Middle frontal gyrus (tissue), 1 donor: ENCODE data around the gene CNTN5.

Experiments
- DNase-seq: peaks from one replicate; pipeline ENCODE4 v3.0.0-alpha.2; 2015; ENCODE audit warnings: low spot score; ENCODE audit errors: extremely low spot score

CNTN5 gene

GRCh38 chr11:99170591-99170990, 149.8 kb downstream of the CNTN5 start:
- DNase-seq: no peak

GRCh38 chr11:99171330-99171729, 150.6 kb downstream of the CNTN5 start:
- DNase-seq: no peak

- DNase-seq: no peak
These were observed 155.7 kb downstream of the CNTN5 start for GRCh38 chr11:99176430-99176829.

- DNase-seq: no peak
These were observed 156.7 kb downstream of the CNTN5 start for GRCh38 chr11:99177446-99177845.

GRCh38 chr11:99184146-99184545, 163.4 kb downstream of the CNTN5 start:
- no peak for DNase-seq

- no peak for DNase-seq
These were observed 167.5 kb downstream of the CNTN5 start for GRCh38 chr11:99188221-99188620.

- DNase-seq: no peak
These were observed 172.0 kb downstream of the CNTN5 start for GRCh38 chr11:99192716-99193115.

- DNase-seq: no peak
These were observed 176.7 kb downstream of the CNTN5 start for GRCh38 chr11:99197477-99197876.

GRCh38 chr11:99198215-99198614, 177.5 kb downstream of the CNTN5 start:
- no peak for DNase-seq

GRCh38 chr11:99199341-99199740, 178.6 kb downstream of the CNTN5 start:
- DNase-seq: no peak

GRCh38 chr11:99200720-99201119, 180.0 kb downstream of the CNTN5 start:
- DNase-seq: no peak

GRCh38 chr11:99208813-99209212, 188.1 kb downstream of the CNTN5 start:
- DNase-seq: no peak

GRCh38 chr11:99229544-99229943, 208.8 kb downstream of the CNTN5 start:
- DNase-seq: no peak

- no peak for DNase-seq
These were observed 213.8 kb downstream of the CNTN5 start for GRCh38 chr11:99234534-99234933.

- no peak for DNase-seq
These were observed 217.7 kb downstream of the CNTN5 start for GRCh38 chr11:99238401-99238800.

GRCh38 chr11:99240192-99241030, 219.7 kb downstream of the CNTN5 start:
- no peak for DNase-seq

- DNase-seq: no peak
These were observed 220.3 kb downstream of the CNTN5 start for GRCh38 chr11:99241066-99241465.

GRCh38 chr11:99244613-99245012, 223.9 kb downstream of the CNTN5 start:
- no peak for DNase-seq

GRCh38 chr11:99246199-99246598, 225.4 kb downstream of the CNTN5 start:
- DNase-seq: no peak

- no peak for DNase-seq
These were observed 235.9 kb downstream of the CNTN5 start for GRCh38 chr11:99256614-99257013.

- no peak for DNase-seq
These were observed 236.4 kb downstream of the CNTN5 start for GRCh38 chr11:99257131-99257530.

- DNase-seq: no peak
These were observed 239.9 kb downstream of the CNTN5 start for GRCh38 chr11:99260696-99261095.

- no peak for DNase-seq
These were observed 248.1 kb downstream of the CNTN5 start for GRCh38 chr11:99268886-99269285.
